Left ventricle myocardium inferior (tissue), 1 donor: ENCODE results near the gene SPATS2L. TPM values are rescaled to one million over a fixed set of nuclear protein-coding genes. Genes with fewer than 3 reads are reported as not detected.
A peak's percentile ranks its signal among the peaks of the same experiment; 100 is the strongest.

Source experiments
- DNase-seq: peaks from one replicate; pipeline ENCODE4 v3.0.0-alpha.2; 2020
- H3K27ac ChIP-seq: fragments of 200-600 bp; replicated peaks from 2 replicates; pipeline ENCODE4 v1.8.0; 2021
- H3K27me3 ChIP-seq: fragments of 200-600 bp; 2 replicates; pipeline ENCODE4 v1.8.0; 2021; ENCODE audit warnings: low read depth
- H3K36me3 ChIP-seq: fragments of 200-600 bp; 2 replicates; pipeline ENCODE4 v1.8.0; 2021
- H3K4me1 ChIP-seq: fragments of 200-600 bp; 2 replicates; pipeline ENCODE4 v1.8.0; 2021
- H3K4me3 ChIP-seq: fragments of 200-600 bp; 2 replicates; pipeline ENCODE4 v1.8.0; 2021; ENCODE audit warnings: mild to moderate bottlenecking, moderate library complexity
- H3K9me3 ChIP-seq: fragments of 200-600 bp; replicated peaks from 2 replicates; pipeline ENCODE4 v1.8.0; 2021
- intact Hi-C: fragments of 100-400 bp; cut with micrococcal nuclease; formaldehyde crosslinking; loops from one replicate; pipeline ENCODE4 v1.11.0; 2022
- total RNA-seq: library from RNA; stranded (reverse); fragmentation: NEBNext Ultra II Directional; extraction: Animal tissue kit (Norgen Biotek cat#: 25700); gene quantifications from one replicate; pipeline ENCODE4 v1.2.1, GENCODE V29; 2021
- TF ChIP-seq, protein P1 (sequence below): fragments of 200-600 bp; IDR thresholded peaks from 2 replicates; pipeline ENCODE4 v1.8.0; 2021; ENCODE audit warnings: antibody characterized with exemption, mild to moderate bottlenecking, borderline replicate concordance
- donor health status: DM: no; HTN: yes; CAD: no; lungs with severe emphysema.

The SPATS2L gene
- total RNA-seq, 1 donor from 2014 or later = 54.9 TPM

DNA sequence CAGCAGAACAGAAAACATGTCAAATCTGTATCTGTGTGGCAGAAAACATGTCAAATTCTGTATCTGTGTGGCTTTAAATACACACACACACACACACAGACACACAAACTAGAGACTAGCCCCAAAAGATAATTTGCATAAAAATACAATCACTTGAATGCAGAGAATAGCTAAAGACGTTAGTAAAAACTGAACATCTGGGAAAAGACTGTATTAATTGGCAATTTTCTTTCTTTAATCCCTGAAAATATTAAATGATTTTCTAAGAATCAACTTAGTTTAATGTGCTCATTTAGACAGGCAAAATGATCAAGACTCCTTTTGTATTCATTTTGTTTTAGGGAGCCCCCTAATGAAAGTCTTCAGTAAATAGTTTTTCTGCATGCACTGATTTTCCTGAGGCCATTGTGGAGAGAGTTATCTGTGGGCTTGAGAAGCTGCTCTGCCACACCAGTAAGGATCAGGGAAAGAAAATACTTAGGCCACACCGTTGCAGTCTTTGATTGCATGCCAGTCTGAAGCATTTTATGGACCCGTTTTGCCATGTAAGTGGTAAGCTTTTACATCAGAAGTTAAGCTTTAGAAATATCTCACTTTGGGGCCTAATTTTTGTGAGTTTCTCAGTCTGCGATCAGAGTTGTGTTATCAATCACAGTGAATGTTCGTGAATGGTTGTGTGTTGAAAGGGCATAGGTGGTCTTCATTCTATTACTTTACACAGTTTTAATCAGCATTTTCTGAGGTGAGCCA lies 2.2 kb downstream of the SPATS2L start:
- Histone ChIP-seq H3K27me3 (no peaks in the 10 kb centered on the region), H3K36me3 (no peaks in the 10 kb centered on the region), H3K4me1 (peaks cover 68% of the 10 kb centered on the region), H3K4me3 (peak overlapping the region; percentile 93), H3K9me3 (no peaks in the 10 kb centered on the region), H3K27ac (peak overlapping the region; percentile 96)
- intact Hi-C loops = no loop called here
- no peak for DNase-seq
- TF ChIP-seq, protein P1, sequence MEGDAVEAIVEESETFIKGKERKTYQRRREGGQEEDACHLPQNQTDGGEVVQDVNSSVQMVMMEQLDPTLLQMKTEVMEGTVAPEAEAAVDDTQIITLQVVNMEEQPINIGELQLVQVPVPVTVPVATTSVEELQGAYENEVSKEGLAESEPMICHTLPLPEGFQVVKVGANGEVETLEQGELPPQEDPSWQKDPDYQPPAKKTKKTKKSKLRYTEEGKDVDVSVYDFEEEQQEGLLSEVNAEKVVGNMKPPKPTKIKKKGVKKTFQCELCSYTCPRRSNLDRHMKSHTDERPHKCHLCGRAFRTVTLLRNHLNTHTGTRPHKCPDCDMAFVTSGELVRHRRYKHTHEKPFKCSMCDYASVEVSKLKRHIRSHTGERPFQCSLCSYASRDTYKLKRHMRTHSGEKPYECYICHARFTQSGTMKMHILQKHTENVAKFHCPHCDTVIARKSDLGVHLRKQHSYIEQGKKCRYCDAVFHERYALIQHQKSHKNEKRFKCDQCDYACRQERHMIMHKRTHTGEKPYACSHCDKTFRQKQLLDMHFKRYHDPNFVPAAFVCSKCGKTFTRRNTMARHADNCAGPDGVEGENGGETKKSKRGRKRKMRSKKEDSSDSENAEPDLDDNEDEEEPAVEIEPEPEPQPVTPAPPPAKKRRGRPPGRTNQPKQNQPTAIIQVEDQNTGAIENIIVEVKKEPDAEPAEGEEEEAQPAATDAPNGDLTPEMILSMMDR = peak; percentile 14

DNA sequence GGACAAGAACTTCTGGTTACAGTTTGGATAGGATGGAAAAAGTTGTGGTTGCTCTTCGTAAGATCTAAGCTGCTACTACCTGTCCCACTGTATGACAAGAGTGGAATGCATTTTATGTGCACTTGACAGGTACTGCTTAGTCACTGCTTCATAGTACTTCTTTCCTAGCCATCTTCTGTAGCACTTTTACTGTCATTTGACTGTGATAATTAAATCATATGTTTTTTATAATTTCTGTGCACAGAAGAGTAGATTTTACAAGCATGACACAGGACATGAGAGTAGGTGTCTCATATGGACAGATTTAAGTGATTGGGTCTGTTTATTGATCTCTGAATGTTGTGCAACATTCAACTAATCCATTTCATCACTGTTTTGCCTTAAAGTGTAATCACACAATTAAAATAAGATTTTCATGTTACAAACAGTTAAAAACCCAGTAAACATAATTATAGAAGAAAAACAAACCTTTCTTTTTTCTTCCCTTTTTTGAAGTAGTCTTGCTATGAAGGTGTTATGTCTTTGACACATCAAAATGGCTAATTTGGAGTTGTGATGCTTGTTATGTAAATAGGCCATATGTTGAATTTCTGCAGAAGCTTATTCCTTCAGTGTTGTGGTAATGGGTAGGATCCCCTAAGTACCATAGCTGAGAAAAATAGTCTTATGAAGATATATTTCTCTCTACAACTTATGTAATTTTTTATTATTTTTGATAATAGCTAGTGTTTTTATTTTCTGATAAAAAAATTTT lies 3.0 kb downstream of the SPATS2L start:
- peaks cover 75% of the 10 kb centered on the region for H3K4me1 ChIP-seq
- intact Hi-C loops = no loop called here
- H3K4me3 ChIP-seq = no peak overlapping the region
- TF ChIP-seq, protein P1 = no peak
- H3K27ac ChIP-seq = peak overlapping the region; percentile 96
- no peaks in the 10 kb centered on the region for H3K36me3 ChIP-seq
- DNase-seq = no peak
- H3K9me3 ChIP-seq = no peaks in the 10 kb centered on the region
- no peaks in the 10 kb centered on the region for H3K27me3 ChIP-seq

DNA sequence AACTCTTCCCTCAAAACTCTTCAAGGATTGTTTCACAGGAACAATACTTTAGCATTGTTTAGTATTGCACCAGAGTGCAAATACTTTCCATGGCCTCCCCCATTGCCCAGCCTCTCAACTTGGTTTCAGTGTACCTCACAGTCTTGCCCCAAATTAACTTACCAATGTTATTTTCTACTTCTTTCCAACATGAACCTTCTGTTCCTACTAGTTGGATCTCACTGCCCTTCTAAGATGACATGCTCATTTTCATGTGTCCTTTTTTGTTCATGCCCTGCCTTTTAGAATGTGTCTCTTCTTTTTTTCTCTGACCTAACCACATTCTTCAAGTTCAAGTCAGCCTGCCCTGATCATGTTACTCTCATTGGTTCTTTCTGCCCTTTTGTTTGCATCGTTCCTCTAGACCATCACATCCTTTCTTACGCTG lies 4.1 kb downstream of the SPATS2L start:
- peak overlapping the region; percentile 13 for H3K27ac ChIP-seq
- H3K9me3 ChIP-seq = no peaks in the 10 kb centered on the region
- no peaks in the 10 kb centered on the region for H3K27me3 ChIP-seq
- H3K4me3 ChIP-seq = no peak overlapping the region
- H3K4me1 ChIP-seq = peaks cover 81% of the 10 kb centered on the region
- H3K36me3 ChIP-seq = no peaks in the 10 kb centered on the region
- TF ChIP-seq, protein P1 = no peak
- intact Hi-C loops = no loop called here
- no peak for DNase-seq

DNA sequence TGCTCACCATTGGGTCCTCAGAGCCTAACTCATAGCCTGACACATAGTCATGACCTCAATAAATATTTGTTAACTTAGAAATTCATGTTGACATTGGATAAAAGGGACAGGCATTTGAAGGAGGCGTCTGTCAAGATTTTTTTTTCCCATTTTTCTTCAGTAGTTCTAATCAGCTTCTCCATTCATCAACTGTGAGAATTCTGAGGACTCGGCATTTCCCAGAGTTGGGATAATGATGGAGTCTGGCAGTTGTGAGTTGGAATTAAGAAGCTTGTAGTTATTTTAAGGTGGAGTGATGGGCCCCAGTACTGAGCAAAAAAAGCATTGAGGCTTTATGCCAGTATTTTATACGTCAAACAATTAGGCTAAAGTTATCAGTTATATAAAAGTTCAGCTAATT lies 4.6 kb downstream of the SPATS2L start:
- no peaks in the 10 kb centered on the region for H3K27me3 ChIP-seq
- H3K4me3 ChIP-seq = no peak overlapping the region
- no peaks in the 10 kb centered on the region for H3K9me3 ChIP-seq
- H3K36me3 ChIP-seq = no peaks in the 10 kb centered on the region
- H3K4me1 ChIP-seq = peaks cover 87% of the 10 kb centered on the region
- intact Hi-C loops = no loop called here
- H3K27ac ChIP-seq = peak overlapping the region; percentile 13
- no peak for DNase-seq
- TF ChIP-seq, protein P1 = no peak

DNA sequence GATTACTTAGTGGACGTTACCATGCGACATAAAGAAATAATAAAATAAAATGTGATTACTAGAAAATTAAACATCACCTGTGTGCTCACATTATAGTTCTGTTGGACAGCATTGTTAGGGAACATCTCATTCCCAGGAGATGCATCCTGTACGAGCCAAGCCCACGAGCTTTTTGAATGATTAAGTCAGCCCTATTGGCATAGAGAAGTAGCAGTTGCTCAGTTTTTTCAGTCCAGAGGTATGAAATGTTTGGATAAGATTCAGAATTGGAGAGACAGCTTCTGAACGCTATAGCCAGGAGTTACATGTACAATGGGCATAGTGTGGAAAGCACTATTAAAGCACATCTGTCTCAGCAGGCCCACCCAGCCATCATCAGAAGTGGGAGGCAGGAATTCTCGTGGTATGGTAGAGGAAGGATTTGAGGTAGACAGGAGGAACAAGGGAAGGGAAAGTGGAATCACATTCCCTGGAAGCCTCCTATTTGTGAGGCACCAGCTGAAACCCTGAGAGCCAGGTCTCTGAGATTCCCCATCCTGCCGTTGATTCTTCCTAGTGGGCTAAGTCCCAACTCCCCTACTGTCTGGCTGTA lies 8.6 kb downstream of the SPATS2L start:
- TF ChIP-seq, protein P1 = no peak
- intact Hi-C loops = no loop called here
- peaks cover 100% of the 10 kb centered on the region for H3K4me1 ChIP-seq
- no peak overlapping the region for H3K4me3 ChIP-seq
- no peaks in the 10 kb centered on the region for H3K9me3 ChIP-seq
- H3K36me3 ChIP-seq = no peaks in the 10 kb centered on the region
- H3K27ac ChIP-seq = no peak overlapping the region
- no peaks in the 10 kb centered on the region for H3K27me3 ChIP-seq
- no peak for DNase-seq
